HG02571 (cell line): ENCODE results near the gene KCNQ1.

ENCODE experiments used
- ATAC-seq: cut with Tn5 transposase; IDR thresholded peaks from one replicate; pipeline ENCODE4 v1.9.1; 2021; ENCODE audit warnings: mild to moderate bottlenecking, moderate library complexity; ENCODE audit not compliant: unreplicated experiment

KCNQ1 gene

GRCh38 chr11:2444821-2445745 lies at the start of gene KCNQ1:
Gene KCNQ1, plus strand, starts transcription at chr11:2445008. Its CDS starts 91 bp downstream, at chr11:2445099.
- no peak for ATAC-seq

GRCh38 chr11:2395211-2395730 lies 49.5 kb upstream of the KCNQ1 start:
- ATAC-seq, result no peak

- ATAC-seq, result no peak
These were observed 49.0 kb upstream of the KCNQ1 start for GRCh38 chr11:2395856-2396255.

- ATAC-seq, result no peak
These were observed 48.3 kb upstream of the KCNQ1 start for GRCh38 chr11:2396471-2396870.

GRCh38 chr11:2397005-2397404 lies 47.8 kb upstream of the KCNQ1 start:
- no peak for ATAC-seq

GRCh38 chr11:2398664-2399355 lies 46.0 kb upstream of the KCNQ1 start:
- no peak for ATAC-seq

GRCh38 chr11:2399488-2400068 lies 45.2 kb upstream of the KCNQ1 start:
- no peak for ATAC-seq

GRCh38 chr11:2400069-2400761 lies 44.6 kb upstream of the KCNQ1 start, which contains the start of gene TSSC4:
Gene TSSC4, plus strand, starts transcription at chr11:2400750. Its CDS starts 1,884 bp downstream, at chr11:2402634.
- ATAC-seq, result peak; percentile 85

GRCh38 chr11:2400762-2401435 lies 43.9 kb upstream of the KCNQ1 start:
- ATAC-seq, result peak; percentile 10

- no peak for ATAC-seq
These were observed 43.3 kb upstream of the KCNQ1 start for GRCh38 chr11:2401436-2401984.

- ATAC-seq, result no peak
These were observed 42.7 kb upstream of the KCNQ1 start for GRCh38 chr11:2402106-2402505.

GRCh38 chr11:2402890-2403645 lies 41.7 kb upstream of the KCNQ1 start:
- no peak for ATAC-seq

- no peak for ATAC-seq
These were observed 40.0 kb upstream of the KCNQ1 start for GRCh38 chr11:2404735-2405196.

- no peak for ATAC-seq
These were observed 38.4 kb upstream of the KCNQ1 start for GRCh38 chr11:2406451-2406850.

GRCh38 chr11:2406878-2407410 lies 37.9 kb upstream of the KCNQ1 start:
- no peak for ATAC-seq

- ATAC-seq, result no peak
These were observed 36.1 kb upstream of the KCNQ1 start for GRCh38 chr11:2408671-2409070.

GRCh38 chr11:2409126-2409525 lies 35.7 kb upstream of the KCNQ1 start:
- no peak for ATAC-seq

GRCh38 chr11:2409611-2410468 lies 35.0 kb upstream of the KCNQ1 start:
- ATAC-seq, result no peak
